Measurements from ENCODE around the gene TBC1D22A. TPM values are rescaled to one million over a fixed set of nuclear protein-coding genes. Genes with fewer than 3 reads are reported as not detected.

Gene TBC1D22A
- total and polyA plus RNA-seq, 4 donors: 4.1 to 12.4 (median 8.4) TPM

GRCh38 chr22:47023871-47024270 lies 261.4 kb downstream of the TBC1D22A start (continued):
- TF ChIP-seq, protein P1, sequence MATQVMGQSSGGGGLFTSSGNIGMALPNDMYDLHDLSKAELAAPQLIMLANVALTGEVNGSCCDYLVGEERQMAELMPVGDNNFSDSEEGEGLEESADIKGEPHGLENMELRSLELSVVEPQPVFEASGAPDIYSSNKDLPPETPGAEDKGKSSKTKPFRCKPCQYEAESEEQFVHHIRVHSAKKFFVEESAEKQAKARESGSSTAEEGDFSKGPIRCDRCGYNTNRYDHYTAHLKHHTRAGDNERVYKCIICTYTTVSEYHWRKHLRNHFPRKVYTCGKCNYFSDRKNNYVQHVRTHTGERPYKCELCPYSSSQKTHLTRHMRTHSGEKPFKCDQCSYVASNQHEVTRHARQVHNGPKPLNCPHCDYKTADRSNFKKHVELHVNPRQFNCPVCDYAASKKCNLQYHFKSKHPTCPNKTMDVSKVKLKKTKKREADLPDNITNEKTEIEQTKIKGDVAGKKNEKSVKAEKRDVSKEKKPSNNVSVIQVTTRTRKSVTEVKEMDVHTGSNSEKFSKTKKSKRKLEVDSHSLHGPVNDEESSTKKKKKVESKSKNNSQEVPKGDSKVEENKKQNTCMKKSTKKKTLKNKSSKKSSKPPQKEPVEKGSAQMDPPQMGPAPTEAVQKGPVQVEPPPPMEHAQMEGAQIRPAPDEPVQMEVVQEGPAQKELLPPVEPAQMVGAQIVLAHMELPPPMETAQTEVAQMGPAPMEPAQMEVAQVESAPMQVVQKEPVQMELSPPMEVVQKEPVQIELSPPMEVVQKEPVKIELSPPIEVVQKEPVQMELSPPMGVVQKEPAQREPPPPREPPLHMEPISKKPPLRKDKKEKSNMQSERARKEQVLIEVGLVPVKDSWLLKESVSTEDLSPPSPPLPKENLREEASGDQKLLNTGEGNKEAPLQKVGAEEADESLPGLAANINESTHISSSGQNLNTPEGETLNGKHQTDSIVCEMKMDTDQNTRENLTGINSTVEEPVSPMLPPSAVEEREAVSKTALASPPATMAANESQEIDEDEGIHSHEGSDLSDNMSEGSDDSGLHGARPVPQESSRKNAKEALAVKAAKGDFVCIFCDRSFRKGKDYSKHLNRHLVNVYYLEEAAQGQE (IDR thresholded peaks at IDR 0.05): no peak
- no peak for TF ChIP-seq ZBTB33 (IDR thresholded peaks at IDR 0.05)
- TF ChIP-seq MAX (IDR thresholded peaks at IDR 0.05): no peak

DNA sequence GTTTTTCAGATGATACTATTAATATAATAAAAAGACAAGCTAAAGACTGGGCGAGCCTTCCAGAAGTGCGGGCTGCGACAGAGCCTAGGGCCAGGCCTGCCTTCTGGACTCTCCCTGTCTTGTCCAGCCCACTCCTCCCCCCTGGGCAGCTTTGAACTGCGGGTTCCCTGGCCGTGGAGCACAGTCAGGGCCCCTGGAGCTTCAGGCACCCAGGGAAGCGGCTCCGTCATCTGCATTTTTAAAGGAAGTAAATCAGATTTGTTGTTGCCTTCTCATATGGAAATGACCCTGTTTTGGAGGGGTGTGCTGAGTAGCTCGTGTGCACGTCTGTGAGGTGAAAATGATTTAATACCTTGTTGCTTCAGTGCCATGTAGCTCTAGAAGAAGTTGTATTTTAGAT lies 265.3 kb downstream of the TBC1D22A start:
- no peak for DNase-seq (ENCODE audit: low spot score)
- no peaks in the 10 kb centered on the region for H3K4me1 ChIP-seq (ENCODE audit: control insufficient read depth in 4 of 4, insufficient read depth in 4 of 4, low read length in 3 of 4)
- H3K27me3 ChIP-seq (ENCODE audit: control insufficient read depth in 4 of 4, insufficient read depth in 4 of 4, low read length in 3 of 4): no peaks in the 10 kb centered on the region
- WGBS: 94% methylated on average over 9 of the region's 9 CpGs
- TF ChIP-seq HNF4G (IDR thresholded peaks at IDR 0.05) (no peak), JUND (IDR thresholded peaks at IDR 0.05) (no peak), RXRA (IDR thresholded peaks at IDR 0.05) (no peak), TAF1 (conservative IDR thresholded peaks at IDR 0.05) (no peak), HNF4A (conservative IDR thresholded peaks at IDR 0.05) (no peak), RAD21 (IDR thresholded peaks at IDR 0.05) (no peak), SP1 (IDR thresholded peaks at IDR 0.05) (no peak), EGR1 (IDR thresholded peaks at IDR 0.05; ENCODE audit: low read depth in 2 of 2) (no peak)
- TF ChIP-seq, protein P1 (IDR thresholded peaks at IDR 0.05): no peak
- no peak overlapping the region for H3K4me3 ChIP-seq (ENCODE audit: low read depth in 1 of 3, low read length in 3 of 3)
- H3K9me3 ChIP-seq (ENCODE audit: control insufficient read depth in 4 of 4, low read length in 3 of 4): no peaks in the 10 kb centered on the region
- H3K9ac ChIP-seq (ENCODE audit: low read depth in 1 of 2, low read length in 2 of 2): no peak overlapping the region
- H3K27ac ChIP-seq (ENCODE audit: low read depth in 1 of 2, low read length in 2 of 2): no peak overlapping the region
- peaks cover 0 to 7% (median 2%) of the 10 kb centered on the region in 4 donors for H3K36me3 ChIP-seq (ENCODE audit: control insufficient read depth in 4 of 4, insufficient read depth in 3 of 4, low read depth in 1 of 4, low read length in 3 of 4)
